Measurements from ENCODE around the gene CLIC3.

CLIC3 gene

DNA sequence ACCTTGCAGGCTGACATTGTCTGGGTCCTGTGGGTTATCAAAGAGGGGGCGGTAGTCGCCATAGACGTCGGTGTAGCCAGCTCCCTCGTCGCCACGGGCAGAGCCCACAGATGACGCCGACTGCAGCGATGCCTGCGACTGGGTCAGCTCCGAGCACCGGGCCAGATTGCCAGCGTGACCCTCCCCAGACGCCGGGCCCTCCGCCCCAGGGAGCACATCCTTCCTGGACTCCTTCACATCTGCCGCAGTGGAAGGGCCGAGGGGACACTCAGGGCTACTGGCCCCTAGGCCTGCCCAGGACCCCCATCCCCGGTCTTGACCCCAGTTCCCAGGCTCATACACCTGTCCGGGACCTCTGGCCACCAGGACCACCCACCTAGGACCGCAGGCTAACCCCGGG, 17.8 kb upstream of the CLIC3 start:
- no peak for DNase-seq (ENCODE audit: low read depth, low spot score)
- TF ChIP-seq, protein P1, sequence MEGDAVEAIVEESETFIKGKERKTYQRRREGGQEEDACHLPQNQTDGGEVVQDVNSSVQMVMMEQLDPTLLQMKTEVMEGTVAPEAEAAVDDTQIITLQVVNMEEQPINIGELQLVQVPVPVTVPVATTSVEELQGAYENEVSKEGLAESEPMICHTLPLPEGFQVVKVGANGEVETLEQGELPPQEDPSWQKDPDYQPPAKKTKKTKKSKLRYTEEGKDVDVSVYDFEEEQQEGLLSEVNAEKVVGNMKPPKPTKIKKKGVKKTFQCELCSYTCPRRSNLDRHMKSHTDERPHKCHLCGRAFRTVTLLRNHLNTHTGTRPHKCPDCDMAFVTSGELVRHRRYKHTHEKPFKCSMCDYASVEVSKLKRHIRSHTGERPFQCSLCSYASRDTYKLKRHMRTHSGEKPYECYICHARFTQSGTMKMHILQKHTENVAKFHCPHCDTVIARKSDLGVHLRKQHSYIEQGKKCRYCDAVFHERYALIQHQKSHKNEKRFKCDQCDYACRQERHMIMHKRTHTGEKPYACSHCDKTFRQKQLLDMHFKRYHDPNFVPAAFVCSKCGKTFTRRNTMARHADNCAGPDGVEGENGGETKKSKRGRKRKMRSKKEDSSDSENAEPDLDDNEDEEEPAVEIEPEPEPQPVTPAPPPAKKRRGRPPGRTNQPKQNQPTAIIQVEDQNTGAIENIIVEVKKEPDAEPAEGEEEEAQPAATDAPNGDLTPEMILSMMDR (IDR thresholded peaks at IDR 0.05; ENCODE audit: low read depth, low read length): no peak
- in situ Hi-C loops (cut with HindIII; ENCODE audit: low sequenced_read_pairs): no loop called here
- H3K4me3 ChIP-seq (ENCODE audit: low read depth, low read length): no peak overlapping the region

DNA sequence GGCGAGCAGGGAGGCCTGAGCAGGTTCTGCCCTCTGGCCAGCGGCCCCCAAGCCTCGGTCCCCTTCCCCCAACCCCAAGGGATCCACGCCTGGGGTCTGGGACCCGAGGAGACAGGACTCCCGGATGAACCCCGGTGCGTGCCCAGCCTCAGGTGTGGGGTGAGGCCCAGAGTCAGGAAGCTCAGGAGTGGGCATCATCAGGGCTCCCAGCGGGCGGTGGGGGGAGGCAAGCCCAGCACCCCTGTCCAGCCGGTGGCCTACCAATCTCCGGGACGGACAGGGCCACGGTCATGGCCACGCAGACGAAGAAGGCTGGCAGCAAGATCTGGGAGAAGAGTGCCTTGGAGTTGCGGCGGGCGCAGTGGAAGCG, 17.2 kb upstream of the CLIC3 start:
- in situ Hi-C loops (cut with HindIII; ENCODE audit: low sequenced_read_pairs): no loop called here
- DNase-seq (ENCODE audit: low read depth, low spot score): no peak
- no peak overlapping the region for H3K4me3 ChIP-seq (ENCODE audit: low read depth, low read length)
- TF ChIP-seq, protein P1 (IDR thresholded peaks at IDR 0.05; ENCODE audit: low read depth, low read length): no peak

DNA sequence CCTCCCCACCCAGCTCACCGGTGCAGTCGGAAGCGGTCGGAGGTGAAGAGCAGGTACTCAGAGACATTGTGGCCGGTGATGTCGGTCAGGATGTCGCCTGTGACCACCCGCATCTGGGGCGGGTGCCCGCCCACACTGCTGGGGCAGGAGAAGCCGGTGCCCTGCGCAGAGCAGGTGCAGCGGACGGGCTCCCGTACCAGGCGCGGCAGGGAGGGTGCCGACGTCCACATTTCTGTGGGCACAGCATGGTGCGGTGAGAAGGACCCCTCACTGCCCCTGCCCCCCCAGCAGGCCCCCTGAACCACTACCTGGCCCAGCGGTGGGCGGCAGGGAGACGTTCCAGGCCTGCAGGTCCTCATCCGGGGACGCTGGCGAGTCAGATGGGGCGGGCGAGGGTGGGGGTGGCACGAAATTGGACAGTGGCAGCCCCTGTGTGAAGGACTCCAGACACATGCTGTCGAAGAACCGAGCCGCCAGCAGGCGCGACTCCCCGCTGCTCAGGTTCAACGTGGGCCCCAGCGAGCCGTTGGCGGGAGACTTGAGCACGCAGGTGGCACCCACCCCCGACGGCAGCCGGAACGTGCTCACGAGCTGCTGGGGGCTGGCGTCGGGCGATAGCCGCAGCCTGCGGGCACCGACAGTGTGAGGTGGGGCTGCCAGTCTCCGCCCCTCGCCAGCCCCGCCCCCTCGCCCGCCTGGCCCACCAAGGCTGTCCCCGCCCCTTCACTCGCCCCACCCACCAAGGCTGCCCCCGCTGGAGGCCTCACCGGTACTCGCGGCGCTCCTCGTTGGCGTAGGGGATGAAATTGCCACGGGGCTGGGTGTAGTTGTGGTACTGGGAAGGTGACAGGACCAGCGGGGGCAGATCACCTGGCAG, 16.6 kb upstream of the CLIC3 start:
- no peak for DNase-seq (ENCODE audit: low read depth, low spot score)
- in situ Hi-C loops (cut with HindIII; ENCODE audit: low sequenced_read_pairs): no loop called here
- H3K4me3 ChIP-seq (ENCODE audit: low read depth, low read length): no peak overlapping the region
- TF ChIP-seq, protein P1 (IDR thresholded peaks at IDR 0.05; ENCODE audit: low read depth, low read length): no peak

GRCh38 chr9:137011907-137012675, 15.7 kb upstream of the CLIC3 start:
- H3K4me3 ChIP-seq (ENCODE audit: low read depth, low read length): no peak overlapping the region
- DNase-seq (ENCODE audit: low read depth, low spot score): no peak
- in situ Hi-C loops (cut with HindIII; ENCODE audit: low sequenced_read_pairs): no loop called here
- TF ChIP-seq, protein P1 (IDR thresholded peaks at IDR 0.05; ENCODE audit: low read depth, low read length): no peak

- H3K4me3 ChIP-seq (ENCODE audit: low read depth, low read length): no peak overlapping the region
- no peak for DNase-seq (ENCODE audit: low read depth, low spot score)
- TF ChIP-seq, protein P1 (IDR thresholded peaks at IDR 0.05; ENCODE audit: low read depth, low read length): no peak
- in situ Hi-C loops (cut with HindIII; ENCODE audit: low sequenced_read_pairs): no loop called here
Observed at GRCh38 chr9:137011156-137011555, 14.8 kb upstream of the CLIC3 start.

GRCh38 chr9:137009938-137010732, 13.8 kb upstream of the CLIC3 start:
- no peak overlapping the region for H3K4me3 ChIP-seq (ENCODE audit: low read depth, low read length)
- in situ Hi-C loops (cut with HindIII; ENCODE audit: low sequenced_read_pairs): no loop called here
- TF ChIP-seq, protein P1 (IDR thresholded peaks at IDR 0.05; ENCODE audit: low read depth, low read length): no peak
- no peak for DNase-seq (ENCODE audit: low read depth, low spot score)
